A549 (cell line): ENCODE results near the gene IPO13.

Experiments used
- BHLHE40 ChIP-seq: IDR thresholded peaks from 2 replicates; pipeline ENCODE4 v1.6.1; 2012; ENCODE audit warnings: low read depth, low read length, inconsistent platforms
- CBX2 ChIP-seq: fragments of 200-600 bp; sonication (generic); IDR thresholded peaks from 2 replicates; pipeline ENCODE4 v1.6.1; 2016; ENCODE audit warnings: low read depth, mild to moderate bottlenecking, borderline replicate concordance
- CTCF ChIP-seq: fragments of >200 bp; sonication (Bioruptor Twin); formaldehyde crosslinking; IDR thresholded peaks from 3 replicates; pipeline ENCODE4 v1.5.1; 2016
- EP300 ChIP-seq, 2 experiments: fragments of >200 bp; sonication (Bioruptor Twin); formaldehyde crosslinking; IDR thresholded peaks; 2 replicates in 1 of 2; 3 replicates in 1 of 2; pipeline ENCODE4 v1.6.1; 2016 to 2017
- HDAC2 ChIP-seq: fragments of 200-600 bp; sonication (generic); IDR thresholded peaks from 2 replicates; pipeline ENCODE4 v1.6.1; 2016
- MAX ChIP-seq: IDR thresholded peaks from 2 replicates; pipeline ENCODE4 v1.6.1; 2012
- MAZ ChIP-seq: fragments of 150-350 bp; IDR thresholded peaks from 2 replicates; pipeline ENCODE4 v1.6.1; 2014; ENCODE audit warnings: antibody characterized with exemption, low read depth, low read length, borderline replicate concordance
- PBX3 ChIP-seq: IDR thresholded peaks from 2 replicates; pipeline ENCODE4 v1.6.1; 2012
- POLR2A ChIP-seq: IDR thresholded peaks from 2 replicates; pipeline ENCODE4 v1.6.1; 2012; ENCODE audit warnings: mild to moderate bottlenecking, low read length
- POLR2AphosphoS2 ChIP-seq: conservative IDR thresholded peaks from 2 replicates; pipeline ENCODE4 v1.6.1; 2012; ENCODE audit warnings: low read length, improper control_type of control experiment, inconsistent platforms
- RCOR1 ChIP-seq: fragments of 150-350 bp; IDR thresholded peaks from 2 replicates; pipeline ENCODE4 v1.6.1; 2014; ENCODE audit warnings: antibody characterized with exemption, low read length, low read depth
- REST ChIP-seq: fragments of 200-600 bp; sonication (generic); IDR thresholded peaks from 2 replicates; pipeline ENCODE4 v1.6.1; 2016; ENCODE audit warnings: antibody characterized with exemption, mild to moderate bottlenecking, moderate library complexity
- USF2 ChIP-seq: fragments of 450-650 bp; IDR thresholded peaks from 2 replicates; pipeline ENCODE4 v1.6.1; 2014; ENCODE audit warnings: antibody characterized with exemption

- TF ChIP-seq POLR2AphosphoS2 (no peak), CTCF (no peak), USF2 (no peak), BHLHE40 (no peak), PBX3 (no peak), POLR2A (no peak), REST (no peak), EP300 (IDR thresholded peaks at IDR 0.05) (no peak), MAZ (no peak), HDAC2 (no peak), CBX2 (no peak), RCOR1 (no peak), MAX (no peak)
Observed at GRCh38 chr1:43982808-43983207, 36.1 kb downstream of the IPO13 start.
